Endodermal cell (in vitro differentiated cells): Measurements from ENCODE around the gene SLC35B2. TPM values are rescaled to one million over a fixed set of nuclear protein-coding genes. Genes with fewer than 3 reads are reported as not detected.

Source experiments
- DNase-seq: peaks from one replicate; pipeline ENCODE4 v3.0.0-alpha.2; 2017
- H3K27ac ChIP-seq: 2 replicates; pipeline ENCODE4 v1.5.1; 2013; ENCODE audit warnings: mild to moderate bottlenecking, low read depth, low read length, moderate library complexity
- H3K27me3 ChIP-seq: 2 replicates; pipeline ENCODE4 v1.6.1; 2013; ENCODE audit warnings: mild to moderate bottlenecking, low read length, moderate library complexity; ENCODE audit not compliant: insufficient read depth, control insufficient read depth, poor library complexity, severe bottlenecking
- H3K36me3 ChIP-seq: 2 replicates; pipeline ENCODE4 v1.7.0; 2013; ENCODE audit warnings: mild to moderate bottlenecking, low read length, moderate library complexity; ENCODE audit not compliant: control insufficient read depth, insufficient read depth
- H3K4me1 ChIP-seq: one replicate; pipeline ENCODE4 v1.7.0; 2013; ENCODE audit warnings: low read length; ENCODE audit not compliant: control insufficient read depth, insufficient read depth
- H3K4me3 ChIP-seq: 2 replicates; pipeline ENCODE4 v1.5.1; 2013; ENCODE audit warnings: mild to moderate bottlenecking, low read length, moderate library complexity
- H3K9ac ChIP-seq: 2 replicates; pipeline ENCODE4 v1.6.1; 2013; ENCODE audit warnings: mild to moderate bottlenecking, low read length, moderate library complexity; ENCODE audit not compliant: poor library complexity, severe bottlenecking; ENCODE audit errors: extremely low read depth
- H3K9me3 ChIP-seq: 2 replicates; pipeline ENCODE4 v1.6.1; 2013; ENCODE audit warnings: mild to moderate bottlenecking, low read length, moderate library complexity; ENCODE audit not compliant: control insufficient read depth
- H3K27ac Mint-ChIP-seq: 2 replicates; pipeline ENCODE4 v1.8.0; 2020; ENCODE audit warnings: mixed read lengths
- H3K27me3 Mint-ChIP-seq: 2 replicates; pipeline ENCODE4 v1.8.0; 2021; ENCODE audit warnings: mild to moderate bottlenecking, mixed read lengths; ENCODE audit not compliant: insufficient read depth
- H3K36me3 Mint-ChIP-seq: 2 replicates; pipeline ENCODE4 v1.8.0; 2020; ENCODE audit warnings: low read depth, mixed read lengths
- H3K4me1 Mint-ChIP-seq: 2 replicates; pipeline ENCODE4 v1.8.0; 2020; ENCODE audit warnings: mixed read lengths
- H3K4me3 Mint-ChIP-seq: 2 replicates; pipeline ENCODE4 v1.8.0; 2020; ENCODE audit warnings: mild to moderate bottlenecking, moderate library complexity, mixed read lengths
- H3K9me3 Mint-ChIP-seq: 2 replicates; pipeline ENCODE4 v1.8.0; 2020; ENCODE audit warnings: mild to moderate bottlenecking, mixed read lengths
- CTCF ChIP-seq: fragments of 200-600 bp; sonication (generic); conservative IDR thresholded peaks from 2 replicates; pipeline ENCODE4 v1.5.0; 2021; ENCODE audit warnings: antibody characterized with exemption, mild to moderate bottlenecking
- WGBS, 2 experiments: methylation state at CpG; one replicate each; pipeline versions ENCODE4 v1.1.5 to v1.1.7; 2013; ENCODE audit warnings: missing lambda C conversion rate in 2 of 2, mixed read lengths in 1 of 2; ENCODE audit not compliant: insufficient coverage in 1 of 2, insufficient read length in 1 of 2; 5-methylcytosine and 5-hydroxymethylcytosine counted together
- total RNA-seq, 2 donors: library from RNA; stranded (reverse); fragmentation: NEBNext Ultra II Directional in 1 of 2; extraction: Animal tissue kit (Norgen Biotek cat#: 25700) in 1 of 2; gene quantifications; 2 replicates in 1 of 2; 3 replicates in 1 of 2; pipeline ENCODE4 v1.2.1, GENCODE V29; 2021

The SLC35B2 gene
- total RNA-seq, 2 donors from 2014 or later, result 52.5 to 54.3 TPM

GRCh38 chr6:44261581-44261980, 4.3 kb upstream of the SLC35B2 start:
- Histone ChIP-seq H3K4me1 (peaks cover 5% of the 10 kb centered on the region), H3K27ac (no peak overlapping the region), H3K4me3 (no peak overlapping the region), H3K27me3 (no peaks in the 10 kb centered on the region), H3K9ac (no peak overlapping the region), H3K36me3 (peaks cover 3% of the 10 kb centered on the region), H3K9me3 (no peaks in the 10 kb centered on the region)
- TF ChIP-seq CTCF, result no peak
- Mint-ChIP-seq H3K9me3 (no peaks in the 10 kb centered on the region), H3K4me1 (peaks cover 27% of the 10 kb centered on the region), H3K36me3 (peaks cover 2% of the 10 kb centered on the region), H3K27me3 (peaks cover 15% of the 10 kb centered on the region), H3K27ac (no peak overlapping the region), H3K4me3 (no peak overlapping the region)
- no peak for DNase-seq
- WGBS, 2 experiments, result 97 to 100% methylated on average over 8 of the region's 8 CpGs

- Mint-ChIP-seq H3K27me3 (peaks cover 10% of the 10 kb centered on the region), H3K4me3 (no peak overlapping the region), H3K36me3 (peaks cover 5% of the 10 kb centered on the region), H3K9me3 (no peaks in the 10 kb centered on the region), H3K27ac (no peak overlapping the region), H3K4me1 (peaks cover 36% of the 10 kb centered on the region)
- Histone ChIP-seq H3K9ac (no peak overlapping the region), H3K36me3 (peaks cover 6% of the 10 kb centered on the region), H3K4me1 (peaks cover 8% of the 10 kb centered on the region), H3K27ac (no peak overlapping the region), H3K27me3 (no peaks in the 10 kb centered on the region), H3K4me3 (no peak overlapping the region), H3K9me3 (no peaks in the 10 kb centered on the region)
- 86 to 87% methylated on average over 4 to 6 of the region's 6 CpGs for WGBS, 2 experiments
- TF ChIP-seq CTCF, result no peak
- DNase-seq, result no peak
Measured at GRCh38 chr6:44260451-44261297, 3.3 kb upstream of the SLC35B2 start.

- Histone ChIP-seq H3K4me3 (no peak overlapping the region), H3K9me3 (no peaks in the 10 kb centered on the region), H3K27me3 (no peaks in the 10 kb centered on the region), H3K36me3 (peaks cover 9% of the 10 kb centered on the region), H3K9ac (no peak overlapping the region), H3K4me1 (peaks cover 8% of the 10 kb centered on the region), H3K27ac (no peak overlapping the region)
- H3K27ac Mint-ChIP-seq, result no peak overlapping the region
- TF ChIP-seq CTCF, result no peak
- 94 to 100% methylated on average over 7 to 8 of the region's 8 CpGs for WGBS, 2 experiments
- H3K27me3 Mint-ChIP-seq, result peaks cover 10% of the 10 kb centered on the region
- DNase-seq, result no peak
- peaks cover 12% of the 10 kb centered on the region for H3K36me3 Mint-ChIP-seq
- no peaks in the 10 kb centered on the region for H3K9me3 Mint-ChIP-seq
- H3K4me1 Mint-ChIP-seq, result peaks cover 40% of the 10 kb centered on the region
- H3K4me3 Mint-ChIP-seq, result no peak overlapping the region
Measured at GRCh38 chr6:44260011-44260410, 2.7 kb upstream of the SLC35B2 start.
